Breast epithelium (tissue), 4 donors: ENCODE results near the gene UNC79. TPM values are rescaled to one million over a fixed set of nuclear protein-coding genes. Genes with fewer than 3 reads are reported as not detected.

Experiments used
- DNase-seq, 2 donors: peaks; one replicate each; pipeline ENCODE4 v3.0.0-alpha.2; 2019; ENCODE audit warnings: low spot score in 2 of 2
- H3K27ac ChIP-seq, 2 donors: fragments of 200-600 bp; sonication (generic) in 1 of 2; one replicate each; pipeline ENCODE4 v1.5.1; 2016 to 2019; ENCODE audit warnings: mild to moderate bottlenecking in 1 of 2
- H3K27me3 ChIP-seq, 2 donors: fragments of 200-600 bp; sonication (generic) in 1 of 2; one replicate each; pipeline versions ENCODE4 v1.5.1 to v1.6.0; 2017 to 2019; ENCODE audit warnings: control low read depth in 1 of 2, mild to moderate bottlenecking in 1 of 2
- H3K36me3 ChIP-seq: fragments of 200-600 bp; one replicate; pipeline ENCODE4 v1.5.1; 2019
- H3K4me1 ChIP-seq, 2 donors: fragments of 200-600 bp; sonication (generic); one replicate each; pipeline ENCODE4 v1.5.1; 2016 to 2019; ENCODE audit warnings: control low read depth in 1 of 2
- H3K4me3 ChIP-seq, 3 donors: fragments of 200-600 bp; sonication (generic); 1 replicate in 2 of 3; 2 replicates in 1 of 3; pipeline ENCODE4 v1.5.1; 2016 to 2019; ENCODE audit warnings: mild to moderate bottlenecking in 3 of 3, moderate library complexity in 2 of 3
- H3K9me3 ChIP-seq, 2 donors: fragments of 200-600 bp; sonication (generic) in 1 of 2; one replicate each; pipeline ENCODE4 v1.5.1; 2016 to 2019; ENCODE audit warnings: control low read depth in 1 of 2
- CTCF ChIP-seq, 3 donors: fragments of 450-650 bp; IDR thresholded peaks; one replicate each; pipeline ENCODE4 v1.5.1; 2016 to 2017; ENCODE audit warnings: antibody characterized with exemption in 3 of 3, mild to moderate bottlenecking in 3 of 3, moderate library complexity in 3 of 3
- POLR2A ChIP-seq: fragments of 450-650 bp; IDR thresholded peaks from one replicate; pipeline ENCODE4 v1.6.1; 2016; ENCODE audit warnings: antibody characterized with exemption, mild to moderate bottlenecking, moderate library complexity
- POLR2AphosphoS5 ChIP-seq, 3 donors: sonication (generic); formaldehyde crosslinking; IDR thresholded peaks; one replicate each; pipeline ENCODE4 v1.6.1; 2017; ENCODE audit warnings: antibody characterized with exemption in 3 of 3
- intact Hi-C: fragments of 100-400 bp; cut with DNase I; formaldehyde crosslinking; loops from one replicate; pipeline ENCODE4 v1.15.1; 2023; ENCODE audit warnings: low total_unique reads
- total RNA-seq, 3 donors: library from RNA; depleted of rRNA; stranded (reverse); fragments of >200 nt; gene quantifications; one replicate each; pipeline ENCODE4 v1.1.0, GENCODE V29; 2016

The UNC79 gene
- total RNA-seq, 3 donors from 2014 or later, result 0.29 to 0.32 TPM; not detected in 1

DNA sequence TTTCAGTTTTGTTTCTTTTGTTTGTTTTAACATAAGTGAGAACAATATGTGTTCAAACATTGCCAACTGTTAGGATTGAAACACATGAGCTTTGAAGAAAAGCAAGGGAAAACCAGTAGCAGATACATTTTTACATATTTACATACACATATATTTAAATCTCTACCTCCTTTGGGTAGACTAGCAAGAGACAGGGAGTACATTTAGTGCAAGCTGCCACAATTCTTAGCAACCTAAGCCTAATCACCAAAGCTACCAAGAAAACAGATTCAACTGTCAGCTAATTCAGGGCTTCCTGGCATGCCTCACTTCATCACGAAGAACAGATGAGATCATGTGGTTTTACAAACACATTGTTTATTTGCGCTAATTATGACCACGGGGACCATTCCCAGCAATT, 214.5 kb downstream of the UNC79 start:
- TF ChIP-seq POLR2AphosphoS5 (IDR thresholded peaks at IDR 0.05) (no peak), CTCF (IDR thresholded peaks at IDR 0.05) (no peak), POLR2A (no peak)
- H3K9me3 ChIP-seq, result no peaks in the 10 kb centered on the region
- no peaks in the 10 kb centered on the region for H3K36me3 ChIP-seq
- intact Hi-C loops, result no loop called here
- no peak overlapping the region for H3K27ac ChIP-seq
- no peak overlapping the region for H3K4me3 ChIP-seq
- DNase-seq, result no peak
- H3K4me1 ChIP-seq, result no peaks in the 10 kb centered on the region
- H3K27me3 ChIP-seq, result no peaks in the 10 kb centered on the region

- TF ChIP-seq CTCF (IDR thresholded peaks at IDR 0.05) (peak in 1 of 3 donors; percentile 35), POLR2A (no peak)
- Histone ChIP-seq H3K36me3 (no peaks in the 10 kb centered on the region), H3K4me1 (no peaks in the 10 kb centered on the region), H3K27me3 (no peaks in the 10 kb centered on the region), H3K9me3 (no peaks in the 10 kb centered on the region), H3K27ac (no peak overlapping the region), H3K4me3 (no peak overlapping the region)
- intact Hi-C loops, result no loop called here
- no peak for DNase-seq
Measured at GRCh38 chr14:93648440-93649168, 217.9 kb downstream of the UNC79 start.

GRCh38 chr14:93654599-93654998, 223.9 kb downstream of the UNC79 start:
- H3K27ac ChIP-seq, result no peak overlapping the region
- H3K4me3 ChIP-seq, result no peak overlapping the region
- no peaks in the 10 kb centered on the region for H3K4me1 ChIP-seq
- intact Hi-C loops, result no loop called here
- no peaks in the 10 kb centered on the region for H3K36me3 ChIP-seq
- TF ChIP-seq POLR2A (no peak), POLR2AphosphoS5 (IDR thresholded peaks at IDR 0.05) (no peak), CTCF (IDR thresholded peaks at IDR 0.05) (no peak)
- DNase-seq, result no peak
- H3K27me3 ChIP-seq, result no peaks in the 10 kb centered on the region
- no peaks in the 10 kb centered on the region for H3K9me3 ChIP-seq

DNA sequence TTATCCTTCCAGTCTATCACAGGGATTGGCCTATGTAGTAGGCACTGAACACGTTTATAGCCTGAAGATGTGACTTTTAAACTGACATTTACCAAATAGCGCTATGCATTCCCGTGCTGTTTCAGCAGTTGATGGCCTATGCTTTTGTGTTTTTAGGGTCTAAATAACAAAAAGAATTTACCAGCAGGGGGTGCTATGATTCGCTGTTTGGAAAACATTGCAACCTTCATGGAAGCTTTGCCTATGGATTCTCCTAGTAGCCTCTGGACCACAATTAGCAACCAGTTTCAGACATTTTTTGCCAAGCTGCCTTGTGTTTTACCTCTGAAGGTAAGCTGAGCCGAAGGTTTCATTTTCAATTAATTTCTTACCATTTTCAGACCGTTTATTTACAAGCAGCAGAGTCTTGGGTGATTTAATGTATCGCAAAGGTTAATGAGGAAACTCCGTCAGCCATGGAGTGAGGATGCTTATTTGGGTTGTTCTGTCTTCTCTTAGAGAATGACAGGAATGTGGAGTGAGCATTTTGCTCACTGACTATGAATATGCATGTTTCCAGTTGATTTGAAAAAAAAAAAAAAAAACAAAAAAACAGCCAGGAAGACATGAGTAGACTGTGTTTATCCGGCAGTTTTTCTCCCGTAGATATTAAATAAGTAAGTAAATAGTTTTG, 224.5 kb downstream of the UNC79 start:
- TF ChIP-seq POLR2A (no peak), POLR2AphosphoS5 (IDR thresholded peaks at IDR 0.05) (no peak), CTCF (IDR thresholded peaks at IDR 0.05) (peak in 2 of 3 donors; percentile 59 to 68)
- H3K4me1 ChIP-seq, result no peaks in the 10 kb centered on the region
- H3K4me3 ChIP-seq, result no peak overlapping the region
- no peaks in the 10 kb centered on the region for H3K27me3 ChIP-seq
- H3K9me3 ChIP-seq, result no peaks in the 10 kb centered on the region
- H3K27ac ChIP-seq, result no peak overlapping the region
- DNase-seq, result no peak
- intact Hi-C loops, result no loop called here
- no peaks in the 10 kb centered on the region for H3K36me3 ChIP-seq

DNA sequence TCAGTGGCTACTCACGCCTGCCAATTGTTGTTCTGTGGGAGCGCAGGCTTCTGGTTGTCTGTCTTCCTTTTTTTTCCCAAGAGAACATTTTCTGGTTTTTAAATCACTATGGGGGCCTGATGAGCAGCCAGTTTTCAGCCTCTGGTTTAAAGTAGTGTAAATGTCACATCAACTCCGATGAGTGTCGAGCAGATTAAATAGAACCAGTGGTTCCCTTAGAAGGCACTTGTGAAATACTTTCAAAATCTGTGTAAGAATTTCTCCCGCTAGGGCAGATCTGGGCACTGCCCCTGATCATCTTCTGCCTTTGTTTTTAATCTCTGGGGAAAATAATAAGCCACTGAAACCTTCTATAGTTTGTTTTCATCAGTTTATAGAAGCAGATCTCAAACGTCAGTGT, 227.1 kb downstream of the UNC79 start:
- TF ChIP-seq POLR2A, result no peak
- no peak for TF ChIP-seq CTCF (IDR thresholded peaks at IDR 0.05)
- no peak for TF ChIP-seq POLR2AphosphoS5 (IDR thresholded peaks at IDR 0.05)
- no peaks in the 10 kb centered on the region for H3K27me3 ChIP-seq
- H3K4me3 ChIP-seq, result no peak overlapping the region
- intact Hi-C loops, result no loop called here
- no peak overlapping the region for H3K27ac ChIP-seq
- H3K36me3 ChIP-seq, result no peaks in the 10 kb centered on the region
- no peaks in the 10 kb centered on the region for H3K4me1 ChIP-seq
- H3K9me3 ChIP-seq, result no peaks in the 10 kb centered on the region
- no peak for DNase-seq
